Activated naive CD8-positive, alpha-beta T cell treated with anti-CD3 and anti-CD28 coated beads, Interleukin-2, amount 50 U/mL, for 16 hours (primary cell): ENCODE data around the gene DSCAML1.

Experiments used
- DNase-seq: peaks from one replicate; pipeline ENCODE4 v3.0.0-alpha.2; 2020; ENCODE audit warnings: low read depth, low spot score

Gene DSCAML1

GRCh38 chr11:117520966-117521365 is 276.1 kb downstream of the DSCAML1 start:
- no peak for DNase-seq

DNA sequence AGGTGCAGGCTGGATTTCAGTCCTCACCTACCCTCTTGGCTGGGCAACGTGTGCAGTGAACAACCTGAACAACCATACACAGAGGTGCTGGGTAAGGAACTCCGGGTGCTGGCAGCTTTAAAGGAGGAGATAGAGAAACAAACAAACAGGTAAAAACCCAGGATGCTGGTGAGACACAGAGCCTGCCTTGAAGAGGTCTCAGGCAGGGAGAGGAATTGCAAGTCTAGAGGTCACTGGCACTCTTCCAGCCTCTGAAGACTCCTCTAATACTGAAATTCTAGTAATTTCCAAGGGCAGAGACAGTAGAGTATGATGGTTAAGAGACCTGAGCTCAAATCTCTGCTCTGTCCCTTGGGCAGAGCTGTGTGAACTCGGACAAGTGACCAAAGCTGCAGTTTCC is 276.8 kb downstream of the DSCAML1 start:
- DNase-seq: no peak

DNA sequence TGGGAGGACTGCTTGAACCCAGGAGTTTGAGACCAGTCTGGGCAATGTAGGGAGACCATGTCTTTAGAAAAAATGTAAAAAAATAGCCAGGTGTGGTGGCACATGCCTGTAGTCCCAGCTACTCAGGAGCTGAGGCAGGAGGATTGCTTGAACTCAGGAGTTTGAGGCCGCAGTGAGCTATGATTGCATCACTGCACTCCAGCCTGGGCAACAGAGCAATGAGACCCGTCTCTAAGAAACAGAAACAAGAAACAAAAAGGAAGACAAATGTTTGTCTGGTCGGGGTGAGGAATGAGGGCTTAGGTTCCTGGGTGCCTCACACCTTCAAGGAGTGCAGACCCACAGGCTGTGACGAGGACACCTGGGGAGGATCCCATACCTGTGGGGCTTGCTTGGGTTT is 277.4 kb downstream of the DSCAML1 start:
- DNase-seq: no peak

DNA sequence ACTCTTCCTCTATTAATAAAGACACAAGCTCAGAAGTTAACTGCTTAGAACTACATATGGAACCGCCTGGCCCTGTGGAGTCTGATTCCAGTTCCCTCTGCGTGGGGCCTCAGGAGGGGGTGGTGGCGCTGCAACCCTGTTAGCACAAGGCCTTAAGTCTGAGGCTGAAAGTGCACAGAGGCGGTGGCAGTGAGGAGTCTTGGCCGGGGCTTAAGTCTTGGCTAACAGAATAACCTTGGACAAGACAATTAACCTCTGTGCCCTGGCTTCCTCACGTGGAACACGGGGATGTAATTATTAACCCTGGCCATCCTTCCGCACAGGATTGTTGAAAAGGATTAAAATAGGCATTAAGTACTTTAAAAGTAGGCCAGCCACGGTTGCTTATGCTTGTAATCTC is 277.8 kb downstream of the DSCAML1 start:
- DNase-seq: no peak

GRCh38 chr11:117518455-117518854 is 278.6 kb downstream of the DSCAML1 start:
- DNase-seq: no peak

DNA sequence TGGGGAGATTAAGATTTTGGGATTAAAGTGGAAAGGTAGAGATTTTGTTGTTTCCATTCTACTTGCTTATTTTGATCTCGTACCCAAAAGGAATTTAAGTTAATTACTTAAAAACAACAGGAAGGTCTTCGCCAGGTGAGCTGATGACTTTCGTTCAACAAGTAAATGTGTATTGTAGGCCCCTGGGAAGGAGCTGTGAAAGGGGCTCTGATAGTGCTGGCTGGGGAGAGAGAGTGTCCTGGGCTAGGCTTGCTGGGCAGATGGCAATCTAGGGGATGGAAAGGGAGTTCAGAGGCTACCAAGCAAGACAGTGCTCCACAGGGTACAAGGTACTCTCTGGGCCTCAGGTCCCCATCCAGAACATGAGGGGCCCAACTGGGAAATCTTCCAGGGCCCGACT is 279.9 kb downstream of the DSCAML1 start:
- no peak for DNase-seq

- DNase-seq: no peak
These were observed 280.9 kb downstream of the DSCAML1 start for GRCh38 chr11:117515892-117516787.

DNA sequence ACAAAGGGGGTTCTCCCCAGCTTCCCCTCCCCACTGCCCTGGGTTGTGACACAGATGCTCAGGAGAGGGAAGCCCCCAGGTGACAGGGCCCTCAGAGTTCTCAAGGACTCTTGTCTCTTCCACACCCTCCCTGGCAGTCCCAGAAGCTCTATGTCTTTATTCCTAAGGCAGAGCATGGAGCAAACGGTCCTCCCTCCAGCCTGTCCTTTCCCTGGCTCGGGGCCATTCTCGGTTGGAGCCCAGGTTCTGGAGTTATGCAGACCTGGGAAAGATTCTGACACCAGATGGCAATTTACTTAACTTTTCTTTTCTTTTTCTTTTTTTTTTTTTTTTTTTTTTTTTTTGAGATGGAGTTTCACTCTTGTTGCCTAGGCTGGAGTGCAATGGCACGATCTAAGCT is 282.8 kb downstream of the DSCAML1 start:
- no peak for DNase-seq

DNA sequence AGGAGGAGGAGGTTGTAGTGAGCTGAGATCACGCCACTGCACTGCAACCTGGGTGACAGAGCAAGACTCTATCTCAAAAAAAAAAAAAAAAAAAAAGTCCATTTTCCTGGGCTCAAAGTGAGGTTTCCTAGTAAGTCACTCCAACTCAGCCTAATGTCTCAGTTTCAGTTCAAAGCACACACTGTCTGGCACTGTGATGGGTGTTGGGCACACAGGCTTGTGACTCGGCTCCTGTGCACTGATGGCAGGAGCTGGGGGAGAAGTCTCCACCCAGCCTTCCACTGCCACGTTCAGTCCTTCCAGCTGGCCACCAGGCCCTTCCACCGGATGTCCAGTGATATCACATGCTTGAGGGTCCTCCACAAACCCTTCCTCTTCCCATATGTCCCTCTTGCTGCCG is 283.4 kb downstream of the DSCAML1 start:
- no peak for DNase-seq

DNA sequence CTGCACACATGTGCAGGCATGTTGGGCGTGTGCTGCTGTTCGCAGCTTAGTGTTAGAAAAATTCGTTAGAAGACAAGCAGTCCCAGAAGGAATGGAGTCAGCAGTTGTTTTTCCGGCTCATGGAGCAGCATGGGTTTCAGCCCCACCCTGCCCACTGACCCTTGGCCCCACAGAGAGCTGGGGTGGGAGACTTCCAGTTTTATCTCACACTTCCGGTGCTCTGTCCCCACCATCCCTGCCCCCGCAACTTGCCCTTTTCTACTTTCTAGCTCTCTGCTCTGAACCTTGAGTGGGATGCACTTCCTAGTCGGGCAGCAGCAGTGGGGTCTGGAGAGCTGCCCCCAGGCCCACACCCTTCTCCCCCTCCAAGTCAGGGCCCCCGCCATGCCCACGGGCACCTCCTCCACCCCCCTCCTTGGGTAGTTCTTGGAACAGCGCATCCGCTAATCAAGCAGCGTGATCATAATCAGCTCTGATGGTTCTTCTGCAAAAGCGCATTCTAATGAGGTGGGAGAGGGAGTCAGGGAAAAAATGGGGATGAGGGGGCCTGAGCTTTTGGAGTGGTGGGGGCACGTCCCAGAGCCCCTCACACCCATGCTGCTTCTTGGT is 285.0 kb downstream of the DSCAML1 start:
- DNase-seq: no peak

DNA sequence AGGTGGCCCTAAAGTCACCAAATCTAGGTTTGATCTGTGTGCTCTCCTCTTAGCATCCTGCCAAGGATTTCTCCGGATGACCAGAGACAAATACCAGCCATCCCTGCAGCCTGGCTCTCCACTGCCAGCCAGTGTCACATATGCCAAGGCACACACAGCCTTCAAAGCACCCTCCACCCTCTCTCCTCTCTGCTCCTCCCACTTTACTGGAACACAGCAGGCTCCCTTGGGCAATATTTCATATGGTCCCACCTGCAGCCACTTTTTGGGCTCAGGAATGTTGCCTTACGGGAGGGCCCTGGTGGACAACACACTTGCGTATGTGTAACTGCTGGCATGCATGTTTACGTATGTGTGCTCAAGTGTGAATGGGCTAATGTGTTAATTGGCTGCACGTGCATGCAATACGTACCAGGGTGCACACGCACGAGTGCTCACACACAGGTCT is 285.5 kb downstream of the DSCAML1 start:
- DNase-seq: no peak

DNA sequence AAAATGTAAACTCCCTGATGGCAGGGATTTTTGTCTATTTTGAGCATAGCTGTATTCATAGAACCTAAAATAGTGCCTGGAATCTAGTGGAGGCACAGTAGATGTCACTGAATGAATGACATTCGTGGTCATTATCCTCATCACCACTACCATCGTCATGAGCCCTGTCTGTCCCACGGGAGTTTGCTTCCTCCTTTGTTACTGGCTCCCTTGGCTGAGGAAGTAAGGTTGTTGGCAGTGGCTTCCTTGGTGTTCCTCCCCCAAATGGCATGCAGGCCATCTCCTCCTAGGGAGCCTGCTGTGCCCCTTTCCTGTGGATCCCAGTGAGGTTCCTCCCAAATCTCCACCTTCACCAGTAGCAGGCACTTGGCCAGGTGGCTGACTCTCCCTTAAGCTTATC is 286.4 kb downstream of the DSCAML1 start:
- DNase-seq: no peak

DNA sequence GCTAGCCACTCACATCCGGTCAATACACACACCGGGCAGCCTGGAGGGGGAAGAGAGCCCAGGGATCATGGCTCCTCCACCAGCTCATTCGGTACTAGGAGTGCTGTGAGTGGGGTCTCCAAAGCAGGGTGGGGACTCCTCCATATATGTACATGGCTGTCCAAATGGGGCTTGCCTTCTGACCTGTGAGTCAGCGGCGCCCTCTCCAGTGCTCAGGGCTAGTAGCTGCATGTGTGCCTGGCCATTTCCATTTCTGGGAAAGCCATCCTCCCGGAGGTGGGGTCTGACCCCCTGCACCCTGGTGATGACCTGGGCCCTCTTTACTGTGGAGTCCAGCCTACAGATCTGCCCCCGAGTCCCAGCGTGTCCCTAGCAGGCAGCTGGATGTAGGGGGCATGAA is 287.5 kb downstream of the DSCAML1 start:
- DNase-seq: no peak

- no peak for DNase-seq
These were observed 290.0 kb downstream of the DSCAML1 start for GRCh38 chr11:117506971-117507370.

GRCh38 chr11:117505285-117505970 is 291.6 kb downstream of the DSCAML1 start:
- no peak for DNase-seq

DNA sequence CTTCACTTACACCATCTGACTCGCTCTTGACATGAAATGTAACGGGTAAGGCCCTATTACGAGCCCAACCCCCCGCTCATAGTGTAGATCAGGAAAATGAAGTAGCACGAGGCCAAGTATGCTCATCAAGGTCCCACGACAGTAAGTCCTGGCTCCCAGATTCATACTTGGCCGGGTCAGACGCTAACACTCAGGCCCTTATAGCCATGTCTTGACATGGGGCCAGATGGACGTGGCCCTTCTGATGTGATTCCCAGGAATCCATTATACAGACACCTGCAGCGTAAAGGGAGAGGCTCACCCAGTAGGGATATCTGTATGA is 294.3 kb downstream of the DSCAML1 start:
- DNase-seq: no peak

DNA sequence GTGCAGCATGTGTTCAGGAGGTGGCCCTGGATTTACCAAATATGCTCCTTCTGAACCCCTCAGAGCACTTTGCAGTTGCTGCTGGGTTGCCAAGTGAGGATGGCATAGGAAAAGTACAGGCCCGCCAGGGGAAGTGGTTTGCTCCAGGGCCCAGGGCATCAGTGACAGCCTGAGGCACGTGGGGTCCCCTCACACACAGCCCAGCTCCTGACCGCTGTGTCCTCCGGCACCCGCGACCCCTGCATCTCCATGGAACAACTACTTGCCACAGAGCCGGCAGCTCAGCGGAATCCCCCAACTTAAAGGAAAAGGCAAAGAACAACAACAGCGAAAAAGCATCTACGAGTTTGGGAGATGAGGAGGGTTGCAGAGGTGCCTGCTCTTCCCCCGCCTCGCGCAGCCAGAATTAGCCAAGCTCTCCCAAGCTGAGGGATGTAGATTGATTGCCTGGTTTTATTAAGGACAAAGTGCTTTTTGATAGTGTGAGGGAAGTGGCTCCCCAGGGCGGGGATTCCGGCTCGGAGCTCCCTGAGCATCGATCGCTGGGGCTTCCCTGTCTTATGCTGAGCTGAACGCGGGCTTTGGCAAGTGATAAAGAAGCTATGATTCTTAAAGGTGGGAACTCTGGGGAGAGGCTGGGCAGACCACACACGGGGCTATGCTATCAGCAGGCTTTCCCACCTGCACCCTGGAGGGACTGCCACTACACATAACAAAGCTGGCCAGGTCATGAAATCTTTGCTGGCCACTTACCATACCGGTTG is 294.8 kb downstream of the DSCAML1 start:
- no peak for DNase-seq

- no peak for DNase-seq
These were observed 295.6 kb downstream of the DSCAML1 start for GRCh38 chr11:117501237-117501898.

- DNase-seq: no peak
These were observed 298.2 kb downstream of the DSCAML1 start for GRCh38 chr11:117498791-117499190.

GRCh38 chr11:117497206-117497951 is 299.6 kb downstream of the DSCAML1 start:
- no peak for DNase-seq

GRCh38 chr11:117495357-117495756 is 301.7 kb downstream of the DSCAML1 start:
- no peak for DNase-seq
